K562 (cell line): Measurements from ENCODE around the gene CACNA1A. TPM values are rescaled to one million over a fixed set of nuclear protein-coding genes. Genes with fewer than 3 reads are reported as not detected.

Experiments
- BHLHE40 ChIP-seq: IDR thresholded peaks from 2 replicates; pipeline ENCODE4 v1.6.1; 2011; ENCODE audit warnings: low read length, improper control_type of control experiment
- DPF2 ChIP-seq: fragments of 450-650 bp; IDR thresholded peaks from 2 replicates; pipeline ENCODE4 v1.6.1; 2016
- FOSL1 ChIP-seq: fragments of 200-800 bp; sonication (Bioruptor generic); conservative IDR thresholded peaks from 2 replicates; pipeline ENCODE4 v1.6.1; 2016; ENCODE audit warnings: missing genetic modification characterization, missing compliant biosample characterization
- GABPB1 ChIP-seq: sonication (generic); formaldehyde crosslinking; IDR thresholded peaks from 2 replicates; pipeline ENCODE4 v1.8.0; 2022; ENCODE audit warnings: mild to moderate bottlenecking, missing genetic modification reagents
- GTF2B ChIP-seq: IDR thresholded peaks from 2 replicates; pipeline ENCODE4 v1.6.1; 2011; ENCODE audit not compliant: insufficient read length; ENCODE audit errors: extremely low read depth
- HNRNPLL ChIP-seq: fragments of 200-400 bp; formaldehyde crosslinking; IDR thresholded peaks from 2 replicates; pipeline ENCODE4 v1.6.1; 2017; ENCODE audit warnings: low read length, low read depth, mild to moderate bottlenecking; ENCODE audit not compliant: poor library complexity, severe bottlenecking
- MNT ChIP-seq, 2 experiments: fragments of 450-650 bp; conservative IDR thresholded peaks; 2 replicates each; pipeline ENCODE4 v1.6.1; 2017; ENCODE audit warnings: mild to moderate bottlenecking in 2 of 2, moderate library complexity in 2 of 2
- RBFOX2 ChIP-seq: fragments of 200-400 bp; formaldehyde crosslinking; IDR thresholded peaks from 2 replicates; pipeline ENCODE4 v1.6.1; 2017; ENCODE audit warnings: low read depth, mild to moderate bottlenecking, low read length, moderate library complexity
- SP1 ChIP-seq: sonication (generic); formaldehyde crosslinking; IDR thresholded peaks from 2 replicates; pipeline ENCODE4 v1.8.1; 2022; ENCODE audit warnings: mild to moderate bottlenecking, missing genetic modification reagents
- SRF ChIP-seq, 2 experiments: fragments of 250-450, 450-650 bp in 1 of 2; sonication (Bioruptor Pico) in 1 of 2; sonication (generic) in 1 of 2; formaldehyde crosslinking; IDR thresholded peaks; 2 replicates each; pipeline versions ENCODE4 v1.5.0 to v1.5.1; 2020 to 2022; ENCODE audit warnings: mild to moderate bottlenecking in 1 of 2, missing genetic modification reagents in 1 of 2
- TFAM ChIP-seq: fragments of 250-450 bp; sonication (Bioruptor Pico); conservative IDR thresholded peaks from 2 replicates; pipeline ENCODE4 v1.5.0; 2021; ENCODE audit warnings: mild to moderate bottlenecking, moderate library complexity
- TRIM25 ChIP-seq: fragments of 450-650 bp; IDR thresholded peaks from 2 replicates; pipeline ENCODE4 v1.7.0; 2016; ENCODE audit warnings: borderline replicate concordance
- ZNF143 ChIP-seq: sonication (generic); formaldehyde crosslinking; IDR thresholded peaks from 2 replicates; pipeline ENCODE4 v1.9.0; 2022; ENCODE audit warnings: mild to moderate bottlenecking, missing genetic modification reagents
- ZNF175 ChIP-seq: fragments of 200-800 bp; sonication (Bioruptor generic); IDR thresholded peaks from 2 replicates; pipeline ENCODE4 v1.6.1; 2016; ENCODE audit warnings: low read depth, mild to moderate bottlenecking, missing genetic modification characterization, missing compliant biosample characterization
- polyA plus RNA-seq, 8 experiments: library from polyadenylated mRNA; depleted of rRNA in 4 of 8; stranded (reverse) in 5 of 8; unstranded in 3 of 8; fragments of >200 nt; fragmentation: Nextera tagmentation in 2 of 8; fragmentation: Illumina TruSeq in 1 of 8; extraction: Ambion mirVana in 2 of 8; extraction: Trizol in 1 of 8; gene quantifications; 2 replicates each; pipeline versions ENCODE4 v1.2.1 to v1.2.3, GENCODE V29; 2011 to 2014; ENCODE audit warnings: inconsistent platforms in 1 of 8, missing spikeins in 1 of 8
- total RNA-seq, 7 experiments: library from RNA; depleted of rRNA in 6 of 7; stranded (reverse); fragments of >200 nt in 6 of 7; fragmentation: Illumina TruSeq in 2 of 7; extraction: Trizol in 2 of 7; gene quantifications; 2 replicates each; pipeline versions ENCODE4 v1.2.1 to v1.2.3, GENCODE V29; 2011 to 2021; ENCODE audit warnings: low replicate concordance in 1 of 7
- TF ChIP-seq, protein P1 (sequence below): fragments of 450-650 bp; conservative IDR thresholded peaks from 2 replicates; pipeline ENCODE4 v1.6.1; 2016; ENCODE audit warnings: missing genetic modification characterization, low read depth, mild to moderate bottlenecking, missing compliant biosample characterization, moderate library complexity
- TF ChIP-seq, protein P2 (sequence below): sonication (generic); formaldehyde crosslinking; IDR thresholded peaks from 2 replicates; pipeline ENCODE4 v1.8.0; 2022; ENCODE audit warnings: mild to moderate bottlenecking, low read depth, missing genetic modification reagents

The CACNA1A gene
- total and polyA plus RNA-seq, 9 of the 15 experiments (the other 6 are each of a cell fraction or from before 2014, with no cell fraction given), result 0.03 to 0.20 (median 0.09) TPM; not detected in 1

GRCh38 chr19:13162724-13163608, 343.3 kb downstream of the CACNA1A start (continued):
- TF ChIP-seq GTF2B, result peak; percentile 25
- no peak for TF ChIP-seq TRIM25
- TF ChIP-seq DPF2, result 0 out of 2 replicates have a peak, but pooled peaks have one; percentile 8
- no peak for TF ChIP-seq TFAM
- no peak; the same call in none of the 2 replicates for TF ChIP-seq FOSL1
- TF ChIP-seq SRF (CRISPR knock-in tag; IDR thresholded peaks at IDR 0.05), result peak in 1 of 2 experiments; percentile 96; a peak in 2 of 4 replicates
- TF ChIP-seq ZNF143 (CRISPR knock-in tag), result 0 out of 2 replicates have a peak, but pooled peaks have one; percentile 18
- TF ChIP-seq MNT (conservative IDR thresholded peaks at IDR 0.05), result peak; percentile 58 to 70
- peak; percentile 65; the same call in 1 of the 2 replicates for TF ChIP-seq ZNF175 (CRISPR knock-in tag)
- TF ChIP-seq GABPB1 (CRISPR knock-in tag), result 0 out of 2 replicates have a peak, but pooled peaks have one; percentile 22
- TF ChIP-seq, protein P1, sequence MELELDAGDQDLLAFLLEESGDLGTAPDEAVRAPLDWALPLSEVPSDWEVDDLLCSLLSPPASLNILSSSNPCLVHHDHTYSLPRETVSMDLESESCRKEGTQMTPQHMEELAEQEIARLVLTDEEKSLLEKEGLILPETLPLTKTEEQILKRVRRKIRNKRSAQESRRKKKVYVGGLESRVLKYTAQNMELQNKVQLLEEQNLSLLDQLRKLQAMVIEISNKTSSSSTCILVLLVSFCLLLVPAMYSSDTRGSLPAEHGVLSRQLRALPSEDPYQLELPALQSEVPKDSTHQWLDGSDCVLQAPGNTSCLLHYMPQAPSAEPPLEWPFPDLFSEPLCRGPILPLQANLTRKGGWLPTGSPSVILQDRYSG (tag), result 0 out of 2 replicates have a peak, but pooled peaks have one; percentile 23
- peak; percentile 95 for TF ChIP-seq RBFOX2
- peak; percentile 95 for TF ChIP-seq SP1 (CRISPR knock-in tag)
- peak; percentile 74 for TF ChIP-seq BHLHE40
- TF ChIP-seq, protein P2, sequence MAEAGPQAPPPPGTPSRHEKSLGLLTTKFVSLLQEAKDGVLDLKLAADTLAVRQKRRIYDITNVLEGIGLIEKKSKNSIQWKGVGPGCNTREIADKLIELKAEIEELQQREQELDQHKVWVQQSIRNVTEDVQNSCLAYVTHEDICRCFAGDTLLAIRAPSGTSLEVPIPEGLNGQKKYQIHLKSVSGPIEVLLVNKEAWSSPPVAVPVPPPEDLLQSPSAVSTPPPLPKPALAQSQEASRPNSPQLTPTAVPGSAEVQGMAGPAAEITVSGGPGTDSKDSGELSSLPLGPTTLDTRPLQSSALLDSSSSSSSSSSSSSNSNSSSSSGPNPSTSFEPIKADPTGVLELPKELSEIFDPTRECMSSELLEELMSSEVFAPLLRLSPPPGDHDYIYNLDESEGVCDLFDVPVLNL (CRISPR knock-in tag), result 0 out of 2 replicates have a peak, but pooled peaks have one; percentile 14
- peak; percentile 49 for TF ChIP-seq HNRNPLL
